NCI-H187 treated with DMSO at 0.1 percent for 48 hours (cell line): Measurements from ENCODE around the gene TOB2.
"Not testable (repeated sequence)": the region's sequence is repeated elsewhere in the genome, so short reads cannot be mapped to it uniquely, and the experiment has no call there.

Source experiments
- DNase-seq: peaks from one replicate; lab custom pipeline; 2025; lab: John Stamatoyannopoulos, UW

Gene TOB2

DNA sequence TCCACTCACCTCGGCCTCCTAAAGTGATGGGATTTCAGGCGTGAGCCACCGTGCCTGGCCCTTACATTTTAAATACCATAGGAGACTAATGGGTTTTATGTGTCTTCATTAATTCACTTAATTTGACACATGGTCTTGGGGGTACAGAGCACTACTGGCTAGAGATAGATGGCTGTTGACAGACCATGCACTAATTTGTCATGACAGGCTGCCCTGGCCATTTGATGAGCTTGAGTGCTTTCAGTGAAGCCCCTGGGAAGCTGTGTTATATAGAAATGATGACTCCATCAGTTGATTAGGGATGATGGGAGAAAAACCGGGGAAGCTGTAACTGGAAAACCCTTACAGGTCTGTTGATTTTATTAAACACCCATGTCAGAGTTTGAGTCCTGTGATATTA lies 15.3 kb upstream of the TOB2 start:
- DNase-seq, result no peak

DNA sequence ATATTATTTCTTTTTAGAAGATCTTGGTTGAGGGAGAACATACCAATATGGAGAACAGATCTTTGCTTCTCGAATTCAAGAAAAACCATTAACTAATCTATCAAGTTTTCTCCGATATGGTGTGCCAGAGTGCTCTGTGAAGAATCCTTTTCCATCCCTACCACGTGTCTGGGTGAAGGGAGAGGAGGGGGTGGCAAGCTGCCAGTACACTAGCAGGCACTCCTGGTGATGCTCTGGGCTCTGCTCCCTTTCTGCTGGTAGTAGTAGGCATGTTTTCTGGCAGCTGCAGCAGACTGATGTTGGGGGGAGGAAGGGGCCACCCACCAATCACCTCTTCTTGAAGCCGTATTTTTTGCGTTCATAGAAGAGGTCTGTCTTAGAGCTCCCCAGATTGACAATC lies 13.5 kb upstream of the TOB2 start:
- DNase-seq, result not testable (repeated sequence)

GRCh38 chr22:41459431-41459830 lies 12.8 kb upstream of the TOB2 start:
- no peak for DNase-seq

GRCh38 chr22:41458161-41458728 lies 11.6 kb upstream of the TOB2 start:
- no peak for DNase-seq

DNA sequence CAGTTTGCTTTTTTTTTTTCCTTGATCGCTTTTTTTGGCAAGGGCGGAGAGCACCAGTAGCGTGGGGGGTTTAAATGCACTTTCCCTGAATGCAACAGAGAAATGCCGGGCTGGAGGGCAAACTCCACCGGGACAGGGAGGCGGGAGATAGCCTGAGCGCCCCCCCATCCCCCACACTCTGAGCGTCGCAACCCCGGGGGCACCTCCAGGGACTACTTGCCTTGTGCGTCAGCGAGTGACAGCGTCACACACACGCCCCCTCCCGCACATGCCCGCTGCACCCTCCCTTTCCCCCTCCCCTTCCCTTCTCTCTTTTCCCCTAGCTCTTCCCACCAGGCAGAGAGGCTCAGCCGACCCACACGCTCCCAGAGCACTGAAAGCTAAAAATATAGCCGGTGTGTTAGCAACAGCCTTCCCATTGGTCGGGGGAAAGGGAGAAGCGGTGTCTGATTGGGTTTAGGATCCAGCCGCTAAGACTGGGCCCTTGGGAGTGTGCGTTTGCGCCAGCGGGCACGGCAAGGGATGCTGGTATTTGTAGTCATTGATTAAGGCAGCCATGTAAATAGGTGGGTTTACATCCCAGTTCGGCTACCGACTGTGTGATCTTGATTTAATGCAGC lies 1.7 kb upstream of the TOB2 start:
- peak; percentile 89 for DNase-seq

DNA sequence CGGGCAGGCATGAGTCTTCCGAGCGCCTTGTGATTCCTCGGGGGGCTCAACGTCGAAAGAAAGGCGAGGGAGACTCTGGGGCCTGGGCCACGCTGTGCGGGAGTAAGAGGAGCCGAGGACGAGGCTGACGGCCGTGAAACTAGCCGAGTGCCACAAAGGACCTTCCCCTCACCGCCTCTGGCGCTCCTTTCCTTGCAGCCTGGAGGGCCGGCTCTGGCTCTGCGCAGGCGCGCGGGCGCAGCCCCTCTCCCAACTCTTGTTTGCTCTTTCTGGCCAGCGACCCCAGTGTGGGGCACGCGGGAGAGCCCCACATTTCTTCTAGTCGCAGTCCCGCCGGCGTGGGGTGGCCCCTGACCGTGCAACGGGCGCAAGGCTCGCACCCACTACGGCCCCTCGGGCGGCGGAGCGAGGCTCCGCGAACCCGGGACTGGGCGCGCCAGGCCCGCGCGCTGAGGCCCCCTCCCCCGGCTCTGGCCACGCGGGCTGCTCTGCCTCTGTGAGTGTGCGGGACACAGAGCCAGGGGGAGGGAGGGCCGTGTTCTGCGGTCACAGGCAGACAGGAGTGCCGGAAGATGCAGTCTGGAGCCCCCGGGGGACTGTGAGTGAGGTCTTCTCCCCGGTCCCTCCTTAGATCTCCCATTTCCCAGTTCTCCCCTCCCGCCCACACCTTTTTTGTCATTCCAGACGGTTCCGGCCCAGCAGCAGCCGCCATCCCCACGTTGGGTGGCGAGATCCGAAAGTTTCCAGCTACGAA lies 1.0 kb upstream of the TOB2 start:
- DNase-seq, result no peak

- no peak for DNase-seq
Measured at GRCh38 chr22:41446057-41446501, 522 bp downstream of the TOB2 start.

- DNase-seq, result peak; percentile 3
Measured at GRCh38 chr22:41445129-41446056, 1.2 kb downstream of the TOB2 start.

DNA sequence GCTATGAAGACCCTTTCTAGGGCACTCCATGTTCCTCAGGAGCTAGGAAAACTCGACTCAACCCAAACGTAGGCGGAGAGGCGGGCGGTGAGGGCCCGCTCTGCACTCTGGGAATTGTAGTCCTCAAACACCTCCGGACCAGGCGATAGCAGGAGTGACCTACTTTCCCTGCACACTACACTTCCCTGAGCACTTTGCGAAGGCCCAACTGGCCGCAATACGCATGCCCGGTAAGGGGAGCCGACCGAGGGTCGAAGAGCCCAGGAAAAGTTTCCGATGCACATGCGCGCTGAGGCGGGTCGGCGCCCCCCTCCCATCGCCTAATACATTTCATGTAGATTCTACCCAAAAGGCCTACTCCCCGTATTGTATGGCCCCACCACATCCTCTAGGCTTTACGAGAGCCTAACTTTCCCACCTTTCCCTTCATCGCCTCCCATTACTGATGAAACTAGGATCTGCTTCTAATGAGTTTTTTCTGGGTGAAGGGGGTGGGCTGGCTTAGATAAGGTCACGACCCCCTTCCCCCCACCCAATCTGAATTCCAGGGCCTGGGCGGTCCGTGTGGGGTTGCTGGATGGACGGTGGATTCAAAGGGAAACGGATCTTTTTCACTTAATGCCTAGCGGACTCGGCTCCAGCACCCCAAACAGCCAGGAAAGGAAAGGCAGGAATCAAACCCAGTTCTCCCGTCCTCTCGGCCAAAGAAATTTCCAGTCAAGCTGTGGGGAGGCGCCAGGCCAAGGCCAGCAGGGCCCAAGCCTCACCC lies 2.1 kb downstream of the TOB2 start:
- peak; percentile 78 for DNase-seq

GRCh38 chr22:41442240-41442792 lies 4.3 kb downstream of the TOB2 start:
- DNase-seq, result no peak

DNA sequence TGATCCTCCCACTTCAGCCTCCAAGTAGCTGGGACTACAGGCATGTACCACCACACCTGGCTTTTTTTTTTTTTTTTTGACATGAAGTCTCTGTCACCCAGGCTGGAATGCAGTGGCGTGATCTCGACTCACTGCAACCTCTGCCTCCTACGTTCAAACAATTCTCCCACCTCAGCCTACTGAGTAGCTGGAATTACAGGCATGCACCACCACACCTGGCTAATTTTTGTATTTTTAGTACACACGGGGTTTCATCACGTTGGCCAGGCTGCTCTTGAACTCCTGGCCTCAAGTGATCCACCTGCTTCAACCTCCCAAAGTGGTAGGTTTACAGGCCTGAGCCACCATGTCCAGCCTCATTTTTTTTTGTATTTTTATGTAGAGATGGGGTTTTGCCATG lies 6.1 kb downstream of the TOB2 start:
- not testable (repeated sequence) for DNase-seq

DNA sequence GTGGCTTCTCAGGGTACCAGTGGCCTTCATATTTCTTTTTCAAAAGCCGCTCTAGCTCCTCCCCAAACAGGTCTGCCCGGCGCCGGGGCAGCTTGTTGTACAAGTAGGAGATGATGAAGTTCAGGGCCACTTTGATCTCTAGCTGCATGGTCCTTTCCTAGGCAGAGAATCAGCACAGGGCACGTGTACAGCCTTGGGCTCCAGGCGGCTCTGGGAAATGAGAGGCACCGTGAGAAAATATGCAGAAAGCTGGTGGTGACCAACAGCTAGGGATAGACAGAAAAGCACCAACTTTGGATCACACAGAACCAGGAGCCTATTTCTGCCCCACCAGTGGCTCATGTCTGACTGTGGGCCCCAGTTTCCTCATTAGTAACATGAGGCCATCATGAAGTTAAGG lies 9.4 kb downstream of the TOB2 start:
- no peak for DNase-seq

GRCh38 chr22:41436322-41437113 lies 10.1 kb downstream of the TOB2 start:
- no peak for DNase-seq

GRCh38 chr22:41435560-41435959 lies 11.0 kb downstream of the TOB2 start:
- DNase-seq, result no peak

DNA sequence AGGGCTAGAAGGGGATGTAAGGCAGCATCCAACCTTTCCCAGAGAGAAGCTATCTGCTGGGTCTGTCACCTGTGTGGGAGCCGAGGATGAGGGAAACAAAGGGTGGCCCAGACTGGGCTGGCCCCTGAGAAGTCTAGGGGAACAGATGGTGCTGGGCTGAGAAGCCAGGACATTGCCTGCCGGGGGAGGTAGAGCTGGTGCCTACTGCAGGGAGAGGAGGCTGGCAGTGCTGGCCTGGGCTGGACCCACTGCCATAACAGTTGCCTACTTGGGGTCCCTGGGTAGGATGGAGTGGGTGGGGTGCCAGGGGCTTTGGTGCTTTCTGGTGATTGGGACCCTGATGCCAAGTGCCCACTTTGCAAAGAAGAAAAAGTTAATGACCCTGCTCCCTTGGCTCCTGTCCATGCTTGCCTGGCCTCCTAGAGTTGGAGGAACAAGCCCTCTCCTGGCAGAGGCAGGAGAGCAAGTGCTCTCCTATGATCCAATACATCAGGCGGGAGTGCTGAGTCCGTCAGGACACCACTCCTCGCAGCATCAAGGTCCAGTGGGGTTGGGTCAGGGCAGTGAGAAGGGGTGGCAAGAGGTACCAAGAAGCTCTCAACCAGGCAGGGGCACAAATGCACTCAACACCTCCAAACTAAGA lies 12.1 kb downstream of the TOB2 start:
- not testable (repeated sequence) for DNase-seq

- not testable (repeated sequence) for DNase-seq
Measured at GRCh38 chr22:41433480-41433879, 13.1 kb downstream of the TOB2 start.

- DNase-seq, result no peak
Measured at GRCh38 chr22:41431656-41432055, 14.9 kb downstream of the TOB2 start.

DNA sequence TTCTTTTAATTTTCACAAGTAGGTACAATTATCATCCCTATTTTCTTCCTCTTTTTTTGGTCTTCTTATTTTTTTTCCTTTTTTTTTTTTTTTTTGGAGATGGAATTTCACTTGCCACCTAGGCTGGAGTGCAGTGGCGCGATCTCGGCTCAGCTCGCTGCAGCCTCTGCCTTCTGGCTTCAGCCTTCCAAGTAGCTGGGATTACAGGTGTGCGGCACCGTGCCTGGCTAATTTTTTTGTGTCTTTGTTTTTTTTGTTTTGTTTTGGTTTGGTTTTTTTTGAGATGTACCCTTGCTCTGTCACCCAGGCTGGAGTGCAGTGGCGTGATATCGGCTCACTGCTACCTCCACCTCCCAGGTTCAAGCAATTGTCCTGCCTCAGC lies 16.7 kb downstream of the TOB2 start:
- no peak for DNase-seq

DNA sequence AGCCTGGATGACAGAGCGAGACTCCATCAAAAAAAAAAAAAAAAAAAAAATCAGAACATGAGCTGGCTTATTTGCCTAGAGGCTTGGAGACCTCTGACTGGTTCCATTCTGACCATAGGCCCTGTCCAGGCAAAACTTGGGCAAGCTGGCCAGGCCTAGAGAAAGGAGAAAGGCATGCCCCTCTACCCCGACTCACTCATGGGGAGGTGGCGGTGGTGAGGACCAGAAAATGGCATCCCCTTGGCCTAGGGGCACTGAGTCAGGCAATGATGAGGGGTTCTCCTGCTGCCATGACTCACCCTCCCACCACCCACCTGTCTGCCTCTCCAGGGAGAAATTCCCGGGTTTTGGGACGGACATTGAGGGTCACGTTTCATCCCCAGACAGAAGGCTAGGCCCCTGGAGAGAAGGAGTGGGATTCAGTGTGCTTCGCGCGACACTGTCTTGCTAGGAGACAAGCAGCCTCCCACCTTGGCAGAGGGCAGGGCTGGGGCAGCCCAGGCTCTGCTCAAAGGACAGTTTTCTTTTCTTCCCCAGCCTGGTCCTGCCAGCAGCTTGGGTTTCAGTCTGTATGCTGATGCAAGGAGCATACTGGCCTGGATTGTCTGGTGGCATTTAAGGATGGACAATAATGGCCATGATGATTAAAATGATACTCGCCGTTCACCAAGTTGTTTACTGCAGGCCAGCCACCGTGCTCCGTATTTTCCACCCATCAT lies 17.2 kb downstream of the TOB2 start:
- no peak for DNase-seq
